T-helper 1 cell treated with Interleukin-12 subunit alpha and Interleukin-12 subunit beta and Interleukin-4 antibody, amounts not matched to agents 30 ng/mL and 1 ng/mL, for 36 hours (primary cell): ENCODE data around the gene KLF15. TPM values are rescaled to one million over a fixed set of nuclear protein-coding genes. Genes with fewer than 3 reads are reported as not detected.

Experiments
- intact Hi-C: fragments of 100-400 bp; cut with micrococcal nuclease; formaldehyde crosslinking; loops from one replicate; pipeline ENCODE4 v1.15.1; 2024
- total RNA-seq: library from RNA; stranded (reverse); gene quantifications from 2 replicates; pipeline ENCODE4 v1.2.3, GENCODE V29; 2022

KLF15 gene
- total RNA-seq, 1 donor from 2014 or later: not detected

DNA sequence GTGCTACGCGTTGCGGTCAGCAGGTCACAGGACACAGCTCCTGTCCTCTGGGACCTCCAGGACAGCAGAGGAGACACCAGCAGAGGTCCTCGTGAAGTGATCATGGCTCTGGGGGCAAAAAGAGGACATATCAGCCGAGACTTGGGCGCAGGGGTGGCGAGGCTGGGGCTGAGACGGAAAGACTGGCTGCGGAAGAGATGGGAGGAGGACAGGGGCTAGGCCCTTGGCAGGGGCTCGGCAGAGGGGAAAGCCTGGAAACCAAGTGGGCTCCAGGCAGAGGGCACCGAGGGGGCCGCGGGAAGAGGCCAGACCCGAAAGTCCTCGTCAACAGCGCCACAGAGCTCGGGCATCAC, 32.6 kb upstream of the KLF15 start:
- intact Hi-C loops: loop anchor here (1.0 to 5.0 kb wide), 2 partner anchors 143 to 417 kb away; no protein-coding TSS in a partner anchor

DNA sequence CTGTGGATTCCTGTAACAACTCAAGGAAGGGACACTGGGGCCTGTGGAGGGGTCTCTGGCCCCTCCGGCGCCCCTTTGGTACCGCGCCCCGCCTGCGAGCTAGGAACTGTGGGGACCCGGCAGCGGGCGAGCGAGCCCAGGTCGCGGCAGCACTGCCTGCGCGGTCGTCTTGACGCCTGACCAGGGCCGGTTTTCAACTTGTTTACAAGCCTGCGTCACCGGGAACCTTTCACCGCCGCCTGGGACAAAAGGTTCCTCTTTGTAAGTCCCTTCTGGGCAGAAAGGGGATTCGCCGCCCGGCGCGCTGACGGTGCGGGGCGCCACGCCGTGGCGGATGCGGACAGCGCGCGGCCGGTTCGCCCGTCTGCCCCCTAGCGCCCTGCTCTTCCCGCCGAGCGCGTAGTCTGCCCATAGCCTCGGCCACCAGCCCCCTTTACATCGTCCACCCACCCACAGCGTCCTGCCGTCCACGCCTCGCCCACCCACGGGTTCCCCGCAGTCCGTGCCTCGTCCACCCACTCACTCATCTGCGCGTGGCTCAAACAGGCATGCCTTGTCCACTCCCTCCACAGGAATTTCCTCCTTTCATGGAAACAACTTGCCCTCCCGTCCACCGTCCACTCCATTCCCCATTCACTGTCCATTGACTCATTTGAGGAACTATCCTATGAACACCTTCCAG, 32.0 kb upstream of the KLF15 start:
- intact Hi-C loops: loop anchor here (1.0 to 5.0 kb wide), 2 partner anchors 143 to 417 kb away; no protein-coding TSS in a partner anchor

DNA sequence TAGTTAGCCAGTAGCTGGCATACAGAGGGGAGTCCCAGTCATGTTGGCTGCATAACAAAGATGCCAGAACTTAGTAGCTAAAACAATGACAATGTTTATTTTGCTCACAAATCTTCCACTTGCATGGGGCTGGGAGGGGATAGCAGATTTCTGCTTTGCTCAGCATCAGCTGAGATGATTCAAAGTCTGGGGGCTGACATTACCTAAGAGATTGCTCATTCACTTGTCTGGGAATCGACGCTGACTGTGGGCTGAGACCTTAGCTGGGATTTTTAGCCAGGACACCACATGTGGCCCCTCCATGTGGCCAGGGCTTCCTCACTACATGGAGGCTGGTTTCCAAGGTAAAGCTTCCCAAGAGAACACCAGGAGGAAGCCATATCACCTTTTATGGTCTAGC, 24.8 kb upstream of the KLF15 start:
- intact Hi-C loops: no loop called here

DNA sequence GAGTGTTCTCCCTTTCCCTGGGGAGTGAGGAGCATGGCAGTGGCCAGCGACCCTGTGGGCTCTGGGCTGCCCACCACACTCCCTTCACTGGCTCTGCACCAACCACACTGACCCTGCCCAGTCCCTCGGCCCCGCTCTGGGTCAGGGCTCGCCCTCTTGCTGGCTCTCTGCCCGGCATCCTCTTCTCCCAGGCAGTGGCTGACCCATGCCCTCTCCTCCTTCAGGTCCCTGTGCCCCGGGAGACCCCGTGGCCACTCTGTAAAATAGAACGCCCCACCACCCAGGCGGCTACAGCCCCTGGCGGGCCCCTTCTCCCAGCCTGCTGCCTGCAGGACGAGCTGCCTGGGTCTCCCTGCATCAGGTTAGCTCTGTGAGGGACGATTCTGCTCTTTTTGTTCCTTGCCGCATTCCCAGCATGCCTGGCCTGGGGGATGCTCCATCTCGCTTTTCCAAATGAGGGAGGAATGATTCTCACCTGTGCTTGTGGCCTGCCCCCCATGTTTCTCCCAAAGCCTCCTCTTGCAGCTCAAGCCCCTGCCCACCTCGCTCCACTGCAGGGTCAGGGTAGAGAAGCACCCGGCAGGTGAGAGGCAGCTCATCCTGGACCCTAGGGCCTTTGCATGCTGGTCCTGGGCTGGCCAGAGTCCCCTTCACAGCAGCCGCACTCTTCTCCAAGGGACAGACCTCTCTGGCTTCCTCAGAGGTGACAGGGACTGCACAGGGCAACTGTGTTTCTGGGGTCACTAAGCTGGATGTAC, 23.0 kb upstream of the KLF15 start:
- intact Hi-C loops: no loop called here

DNA sequence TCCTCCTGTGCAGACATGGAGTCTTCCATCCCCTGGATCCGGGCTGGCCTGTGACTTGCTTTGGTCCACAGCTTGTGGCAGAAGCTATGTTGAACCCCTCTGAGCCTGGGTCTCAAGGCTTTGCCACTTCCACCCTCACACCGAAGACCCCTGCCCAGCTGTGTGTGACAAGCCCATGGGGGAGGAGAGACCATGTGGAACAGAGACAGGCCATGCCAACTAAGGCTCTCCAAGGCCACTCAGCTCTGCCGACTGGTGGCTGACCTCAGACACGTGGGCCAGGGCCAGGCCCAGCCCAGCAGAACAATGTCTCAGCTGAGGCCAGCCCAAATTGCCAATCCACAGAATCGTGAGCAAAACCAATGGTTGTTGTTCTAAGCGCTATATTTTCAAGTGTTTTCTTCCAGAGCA, 21.1 kb upstream of the KLF15 start:
- intact Hi-C loops: no loop called here

DNA sequence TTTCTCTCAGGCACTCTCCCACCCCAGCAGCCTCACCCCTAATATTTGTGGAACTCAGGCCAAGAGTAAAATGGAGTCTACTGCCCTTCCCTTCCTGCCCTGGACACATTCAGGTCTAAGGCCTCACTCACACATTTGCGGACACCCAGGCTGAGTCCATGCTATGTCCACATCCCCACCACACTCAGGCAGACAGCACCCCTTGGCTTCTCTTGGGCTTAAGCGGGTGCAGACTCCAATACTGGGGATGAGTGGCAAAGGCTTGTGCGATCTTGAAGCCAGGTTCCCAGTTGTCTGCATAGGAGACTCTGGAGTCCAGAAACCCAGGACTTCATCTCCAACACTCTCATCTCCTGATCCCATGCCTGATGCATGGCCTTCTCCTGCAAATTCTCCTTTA, 20.0 kb upstream of the KLF15 start:
- intact Hi-C loops: no loop called here

DNA sequence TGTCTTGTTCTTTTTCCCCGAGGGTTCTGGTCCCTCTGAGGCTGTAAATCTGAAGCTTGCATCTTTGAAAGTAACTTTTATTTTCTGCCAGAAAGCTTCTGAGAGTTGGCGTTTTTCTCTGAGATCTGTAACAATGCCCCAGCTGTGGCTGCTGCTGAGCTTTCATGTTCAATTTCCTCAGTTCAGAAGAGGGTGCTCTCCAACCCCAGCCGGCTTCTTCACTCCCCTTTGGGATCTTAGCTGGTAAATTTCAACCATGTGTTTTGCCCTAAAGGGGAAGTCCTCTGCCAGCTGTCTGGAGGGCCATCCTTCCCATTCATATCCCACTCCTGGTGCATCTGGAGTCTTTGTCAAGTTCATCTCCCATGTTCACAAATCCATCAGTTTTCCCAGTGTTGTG, 19.2 kb upstream of the KLF15 start:
- intact Hi-C loops: no loop called here

DNA sequence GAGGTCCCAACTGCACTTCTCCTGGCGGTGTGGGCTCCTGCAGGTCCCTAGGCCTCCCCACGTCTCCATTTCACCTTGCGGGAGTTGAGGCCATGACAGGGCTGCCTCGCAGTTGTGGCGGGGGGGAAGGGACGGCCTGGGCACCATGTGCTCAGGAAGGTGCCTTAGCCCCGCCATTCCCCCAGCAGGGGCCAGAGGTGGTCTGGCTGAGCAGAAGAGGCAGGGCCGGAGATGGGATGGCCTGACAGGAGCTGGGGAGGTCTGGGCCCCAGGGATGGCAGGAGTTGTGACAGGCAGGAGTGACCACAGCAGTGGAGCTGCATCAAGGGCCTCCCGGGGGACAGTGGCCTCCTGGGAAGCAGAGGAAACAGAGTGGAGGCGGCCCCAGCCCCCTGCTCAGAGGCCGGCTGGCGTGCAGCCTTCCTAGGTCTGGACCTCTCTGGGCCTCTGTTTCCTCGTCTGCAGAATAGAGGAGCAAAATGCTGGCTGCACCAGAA, 18.7 kb upstream of the KLF15 start:
- intact Hi-C loops: no loop called here

DNA sequence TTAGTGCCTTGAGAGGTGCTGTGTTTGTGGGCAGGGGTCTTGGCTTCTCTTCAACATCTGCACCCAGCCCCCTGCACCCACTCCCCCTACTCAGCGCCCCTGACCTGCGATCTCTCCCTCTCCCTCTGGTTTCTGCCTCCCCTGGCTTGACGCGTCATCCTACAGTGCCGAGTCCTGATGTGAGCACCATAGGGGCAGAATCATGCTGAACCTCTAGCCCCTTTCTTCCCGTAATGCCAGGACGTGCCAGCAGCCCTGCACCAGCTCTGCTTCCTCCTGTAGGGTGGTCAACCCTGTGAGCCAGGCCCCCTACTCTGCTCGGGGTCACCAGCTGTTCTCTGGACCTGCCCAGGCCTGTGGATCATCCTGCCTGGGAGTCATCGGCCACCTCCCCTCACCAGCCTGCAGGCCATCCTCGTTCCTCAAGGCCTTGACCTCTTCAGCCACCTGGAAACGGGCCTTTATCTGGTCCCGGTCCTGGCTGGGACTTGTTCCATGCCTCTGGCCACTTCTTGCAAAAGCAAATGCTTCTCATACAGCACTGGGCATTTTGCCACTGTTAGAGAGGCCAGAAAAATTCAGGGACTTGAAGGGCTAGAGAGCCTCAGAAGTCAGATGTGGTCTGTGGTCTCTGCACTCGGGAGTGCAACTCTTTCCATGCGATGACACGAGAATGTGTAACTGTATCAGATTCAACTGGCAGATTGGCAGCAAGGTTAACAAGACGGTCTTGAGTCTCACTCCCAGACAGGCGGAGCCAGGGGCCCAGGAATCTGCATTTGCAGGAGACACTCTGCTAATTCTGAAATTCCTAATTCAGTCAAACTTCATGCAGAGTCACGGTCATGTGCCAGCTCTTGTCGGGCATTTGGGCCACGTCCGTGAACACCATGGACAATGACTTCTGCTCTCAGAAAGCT, 16.7 kb upstream of the KLF15 start:
- intact Hi-C loops: no loop called here

DNA sequence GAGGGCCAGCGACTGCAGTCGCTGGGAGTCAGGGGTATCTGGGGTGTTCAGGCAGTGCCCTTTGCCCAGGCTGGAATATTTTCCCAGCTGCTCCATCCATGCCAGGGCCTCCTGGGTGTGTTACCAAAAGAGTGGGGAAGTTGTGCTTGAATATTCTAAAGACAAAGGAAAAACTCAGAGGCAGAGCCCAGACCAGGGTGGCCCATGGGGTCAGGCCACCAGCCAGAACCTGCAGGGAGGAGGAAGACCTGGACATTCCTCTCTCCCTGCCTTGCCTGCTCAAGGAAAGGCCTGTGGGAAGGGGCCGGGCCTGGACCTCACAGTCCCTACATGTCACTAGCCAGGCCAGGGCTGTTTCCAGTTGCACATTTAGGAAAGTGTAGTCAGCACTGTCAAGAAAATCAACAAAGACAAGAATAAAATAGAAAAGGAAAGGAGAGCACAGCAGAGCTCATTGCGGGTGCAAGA, 16.0 kb upstream of the KLF15 start:
- intact Hi-C loops: no loop called here

DNA sequence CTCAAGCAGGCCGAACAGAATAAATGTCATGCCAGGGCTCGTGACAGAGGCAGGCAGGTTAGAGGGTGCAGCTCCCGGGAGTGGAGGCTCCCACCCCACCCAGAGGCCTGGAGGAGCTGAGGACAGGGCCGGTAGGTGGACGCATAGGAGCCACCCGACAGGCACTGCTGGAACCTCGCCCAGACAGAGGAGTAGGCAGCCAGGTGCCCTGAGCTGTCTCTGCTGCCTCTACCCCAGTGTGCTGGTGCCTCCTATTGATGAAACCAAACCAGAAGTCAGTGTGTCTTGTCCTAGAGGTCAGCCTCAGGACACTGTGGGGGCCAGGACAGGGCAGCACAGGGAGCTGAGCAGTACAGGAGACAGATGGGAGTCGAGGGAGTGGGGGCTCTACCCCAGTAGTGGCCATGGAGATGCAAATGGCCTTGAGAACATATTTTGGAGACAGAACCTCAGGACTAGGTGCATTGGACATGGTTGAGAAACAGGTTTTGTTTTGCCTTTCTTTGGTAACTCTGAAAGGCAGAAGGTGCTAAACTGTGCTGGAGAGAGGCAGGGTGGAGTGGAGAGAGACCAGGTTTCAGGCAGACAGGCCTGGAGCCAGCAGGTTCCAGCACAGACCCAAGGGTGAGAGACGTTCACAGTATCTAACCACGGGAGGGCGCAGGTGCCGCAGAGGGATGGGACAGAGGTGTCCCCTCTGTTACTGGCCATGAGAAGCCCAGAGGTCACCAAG, 15.4 kb upstream of the KLF15 start:
- intact Hi-C loops: no loop called here

DNA sequence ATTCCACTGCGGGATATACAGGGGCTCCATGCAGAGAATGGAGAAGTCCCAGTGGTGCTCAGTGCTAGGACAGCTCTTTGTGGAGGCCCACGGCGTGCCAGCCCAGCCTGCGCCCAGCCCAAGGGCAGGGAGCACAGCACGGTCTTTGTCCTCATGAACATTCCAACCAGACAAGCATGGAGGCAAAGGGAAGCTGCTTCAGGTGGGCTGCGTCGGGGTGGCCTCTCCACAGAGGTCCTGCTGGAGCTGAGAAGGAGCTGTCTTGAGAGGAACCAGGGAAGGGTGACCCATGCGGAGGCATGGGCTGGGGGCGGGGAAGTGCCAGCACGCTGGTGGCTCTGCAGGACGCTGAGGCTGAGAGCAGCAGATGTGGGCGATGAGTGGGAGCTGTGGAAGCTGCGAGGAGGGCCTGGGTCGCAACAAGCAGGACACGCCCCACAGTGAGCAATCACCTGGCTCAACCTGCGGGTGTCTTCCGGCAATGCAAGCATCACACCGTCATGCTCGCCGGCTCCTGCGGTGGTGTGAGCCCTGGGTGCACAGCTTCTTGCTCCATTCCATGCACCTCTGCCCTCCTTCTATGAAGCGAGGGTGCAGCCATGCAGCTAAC, 14.0 kb upstream of the KLF15 start:
- intact Hi-C loops: no loop called here

DNA sequence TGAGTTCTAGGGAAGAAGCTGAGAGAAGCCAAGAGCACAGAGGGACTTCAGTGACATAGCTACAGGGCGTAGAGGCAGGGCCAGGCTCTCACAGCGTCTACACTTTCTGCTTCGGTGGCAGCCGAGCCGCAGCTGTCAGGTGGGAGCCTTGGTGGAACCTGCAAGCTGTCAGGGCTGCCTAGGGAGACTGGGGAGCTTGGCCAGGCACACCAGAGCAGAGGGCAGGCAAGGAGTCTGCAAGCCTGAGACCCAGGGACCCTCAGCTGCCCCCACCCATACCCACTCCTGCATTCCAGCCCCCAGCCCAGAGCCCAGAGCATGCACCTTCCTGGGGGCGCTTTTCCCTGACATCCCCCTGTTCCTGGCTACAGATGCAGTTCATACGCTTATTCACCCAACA, 13.4 kb upstream of the KLF15 start:
- intact Hi-C loops: no loop called here

DNA sequence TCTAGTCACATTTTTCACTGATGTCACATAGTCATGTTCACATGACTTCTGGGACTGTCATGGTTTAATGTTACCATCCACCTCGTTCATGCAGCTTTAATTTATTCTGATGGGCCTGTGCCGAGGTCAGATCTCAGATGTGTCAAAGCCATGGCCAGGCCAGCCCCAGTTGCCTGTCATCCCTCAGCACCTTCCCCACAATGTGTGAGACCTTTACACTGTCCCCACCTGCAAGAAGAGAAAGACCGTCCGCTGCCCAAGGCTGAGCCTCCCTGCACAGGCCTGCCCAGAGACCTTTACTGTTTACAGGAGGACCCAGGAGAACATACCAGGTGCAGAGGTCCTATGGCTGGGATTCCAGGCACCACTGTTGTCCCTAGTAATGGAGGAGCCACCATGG, 12.8 kb upstream of the KLF15 start:
- intact Hi-C loops: no loop called here

DNA sequence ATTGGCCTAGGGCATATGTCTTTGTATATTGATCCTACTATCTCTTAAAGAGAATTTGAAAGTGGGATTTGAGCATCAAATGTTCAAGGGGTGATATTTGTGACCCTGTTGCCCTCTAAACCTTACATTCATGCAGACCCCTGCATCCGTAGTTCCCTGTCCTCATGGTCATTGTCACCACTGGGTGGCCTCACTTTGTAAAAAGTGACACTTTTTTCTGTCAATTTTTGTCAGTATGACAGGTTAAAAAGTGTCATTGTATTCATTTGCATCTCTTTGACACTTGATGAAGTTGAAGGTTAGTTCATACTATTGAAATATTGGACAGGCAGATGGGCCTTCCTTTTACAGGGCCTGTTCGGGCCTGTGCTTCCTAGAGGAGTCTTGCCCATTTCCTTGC, 12.3 kb upstream of the KLF15 start:
- intact Hi-C loops: no loop called here

DNA sequence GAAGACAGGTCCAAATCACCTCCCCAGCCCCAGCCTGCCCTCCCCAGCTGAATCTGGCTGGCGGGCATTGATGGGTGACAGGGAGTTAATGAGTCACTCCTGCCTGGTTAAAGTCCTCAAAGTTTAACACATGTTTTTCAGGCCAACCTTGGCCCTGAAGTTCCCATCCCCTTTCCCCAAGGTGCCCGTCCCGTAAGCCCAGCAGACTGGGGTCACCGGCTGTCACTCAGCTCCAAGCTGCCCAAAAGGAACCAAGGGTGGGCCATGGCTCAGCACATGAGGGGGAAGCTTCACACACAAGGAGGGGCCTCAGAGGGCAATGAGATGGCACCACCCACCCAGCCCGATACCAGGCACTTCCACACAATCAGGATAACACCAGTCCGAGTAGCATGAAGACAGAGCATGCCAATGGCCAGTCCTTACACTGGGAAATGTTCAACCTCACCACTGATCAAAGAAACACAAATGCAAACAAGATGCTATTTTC, 10.2 kb upstream of the KLF15 start:
- intact Hi-C loops: no loop called here

DNA sequence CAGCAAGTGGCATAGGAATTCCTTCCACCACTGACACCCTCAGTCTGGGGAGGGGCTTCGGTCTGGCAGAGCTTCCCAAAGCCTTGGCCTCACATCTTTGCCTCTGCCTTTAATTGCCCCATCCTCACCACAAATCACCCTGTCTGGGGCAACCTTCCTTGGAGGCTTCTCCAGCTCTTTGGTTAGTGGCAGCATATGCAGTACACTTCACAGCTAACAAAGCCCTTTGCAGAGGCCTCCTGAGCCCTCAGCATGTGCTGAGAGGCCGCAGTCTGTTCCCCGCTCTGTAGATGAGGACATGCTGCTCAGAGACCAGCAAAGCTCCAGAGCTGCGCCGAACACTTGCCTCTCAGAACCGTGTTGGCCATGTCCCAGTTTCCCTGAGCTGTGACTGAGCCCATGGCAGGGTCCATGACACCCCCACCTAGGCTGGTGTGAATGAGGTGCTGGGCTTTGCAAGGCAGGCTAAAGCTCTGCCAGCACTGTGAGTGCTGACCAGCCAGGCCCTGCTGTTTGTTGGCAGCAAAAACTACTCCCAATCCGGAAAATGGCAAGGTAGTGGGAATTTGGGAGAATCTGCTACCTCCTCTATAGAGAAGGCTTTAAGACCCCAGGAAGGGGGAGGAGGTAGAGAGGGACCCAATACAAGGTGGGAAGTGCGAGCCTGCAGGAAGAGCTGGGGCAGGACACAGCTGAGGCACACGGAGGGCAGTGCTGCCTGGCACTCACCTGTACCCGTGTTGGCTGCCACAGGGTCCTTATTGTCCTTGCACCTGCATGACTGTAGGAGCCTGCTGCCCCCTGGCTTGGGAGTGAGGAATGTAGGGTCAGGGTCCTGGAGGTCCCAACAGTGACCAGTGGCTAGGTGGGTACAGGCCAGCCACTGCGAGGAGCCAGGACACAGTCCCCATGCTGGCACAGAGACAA, 8.4 kb upstream of the KLF15 start:
- intact Hi-C loops: no loop called here

DNA sequence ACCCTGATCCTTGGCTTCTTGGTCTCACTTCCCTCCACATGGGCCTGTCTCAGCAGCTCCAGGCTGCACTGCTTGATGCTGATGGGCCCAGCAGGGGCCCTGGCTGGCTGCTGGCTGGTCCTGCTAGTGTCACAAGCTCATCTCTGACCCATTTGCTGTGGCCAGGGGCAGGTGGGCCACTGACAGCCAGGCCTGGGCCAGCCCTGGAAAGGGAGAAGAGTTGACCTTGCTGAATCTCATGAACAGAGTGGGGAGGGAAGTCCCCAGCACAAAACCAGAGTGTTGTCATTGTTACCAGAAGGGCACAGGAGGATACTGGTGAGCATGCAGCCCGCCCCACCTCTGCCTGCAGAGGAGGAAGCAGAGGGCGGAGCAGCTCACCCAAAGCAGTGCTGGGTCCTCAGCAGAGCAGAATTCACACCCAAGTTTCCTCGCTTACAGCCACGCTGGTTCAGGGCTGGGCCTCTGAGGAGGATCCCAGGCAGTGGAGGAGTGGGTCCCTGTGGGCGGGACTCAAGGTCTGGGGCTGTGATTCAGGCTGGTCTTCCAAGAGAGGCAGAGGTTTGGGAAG, 7.6 kb upstream of the KLF15 start:
- intact Hi-C loops: no loop called here

DNA sequence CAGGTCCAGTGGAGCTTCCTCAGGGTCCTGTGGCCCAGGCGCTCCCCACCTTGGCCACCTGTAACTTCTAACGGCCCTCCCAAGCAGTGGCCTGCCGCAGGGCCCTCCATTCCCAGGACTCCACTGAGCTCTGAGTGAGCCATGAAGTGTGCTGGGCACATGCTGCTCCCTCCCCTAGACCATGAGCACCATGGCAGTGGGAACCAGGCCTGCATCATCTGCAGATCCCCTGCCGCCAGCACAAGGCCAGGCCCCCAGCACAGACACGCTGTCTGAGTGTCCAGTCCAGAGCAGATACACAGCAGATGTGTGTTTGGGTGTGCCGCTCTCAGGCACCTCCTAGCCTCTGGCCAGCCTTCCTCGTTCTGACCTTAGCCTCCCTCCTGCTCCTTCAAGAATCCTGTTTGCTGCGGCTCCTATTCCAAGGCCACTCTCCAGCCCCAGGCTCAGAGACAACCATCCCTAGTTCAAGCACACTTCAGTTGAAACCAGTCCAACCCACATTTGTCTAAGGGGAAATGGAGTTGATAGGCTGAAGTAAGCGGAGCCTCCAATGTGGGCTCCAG, 7.0 kb upstream of the KLF15 start:
- intact Hi-C loops: no loop called here
